ENCODE measurements around the gene ZC3HAV1L. TPM values are rescaled to one million over a fixed set of nuclear protein-coding genes. Genes with fewer than 3 reads are reported as not detected.

The ZC3HAV1L gene
- total and polyA plus RNA-seq, 2 of the 13 experiments (the other 11 are each of a cell fraction or from before 2014, with no cell fraction given): 8.4 to 11.1 TPM

GRCh38 chr7:139068544-139069399 lies 32.9 kb upstream of the ZC3HAV1L start:
- in situ Hi-C loops (cut with HindIII; ENCODE audit: extremely low pct_ligation_motif_present, low pct_unique_long_range_greater_than_20kb): no loop called here
- Histone ChIP-seq H3K4me2 (ENCODE audit: low read depth, low read length) (no peak overlapping the region), H3K27me3 (ENCODE audit: control insufficient read depth in 1 of 2, insufficient read depth in 2 of 2, low read length in 2 of 2) (no peaks in the 10 kb centered on the region), H3K9ac (ENCODE audit: insufficient read depth, low read depth, low read length) (no peak overlapping the region), H3K9me3 (ENCODE audit: low read length) (no peaks in the 10 kb centered on the region), H4K20me1 (ENCODE audit: insufficient read depth, low read length) (no peaks in the 10 kb centered on the region), H2AFZ (ENCODE audit: low read length) (no peak overlapping the region), H3K4me1 (ENCODE audit: insufficient read depth, low read length) (no peaks in the 10 kb centered on the region), H3K4me3 (replicated peaks in 1 of 3; ENCODE audit: insufficient read depth in 1 of 3, low read depth in 2 of 3, low read length in 3 of 3) (no peak overlapping the region), H3K36me3 (replicated peaks in 1 of 2; ENCODE audit: control insufficient read depth in 1 of 2, insufficient read depth in 2 of 2, low read length in 2 of 2) (peaks cover 22 to 69% of the 10 kb centered on the region in 2 experiments), H3K27ac (ENCODE audit: extremely low read length, insufficient read depth, low read length) (no peak overlapping the region), H3K79me2 (ENCODE audit: insufficient read depth, low read length) (no peaks in the 10 kb centered on the region)
- WGBS (ENCODE audit: low lambda C conversion rate): 96% methylated on average over 7 of the region's 9 CpGs
- intact Hi-C loops (cut with micrococcal nuclease; ENCODE audit: unreplicated experiment): no loop called here
- FAIRE-seq (no peak), ATAC-seq (peak; percentile 39; the same call in 2 of the 3 replicates), DNase-seq (ENCODE audit: low spot score) (no peak)
- no TSS peak for BruUV-seq (replicated peaks)
- TF ChIP-seq GMEB1 (CRISPR knock-in tag; IDR thresholded peaks at IDR 0.05; ENCODE audit: borderline replicate concordance): no peak
- no peak for TF ChIP-seq TEAD3 (CRISPR knock-in tag; optimal IDR thresholded peaks at IDR 0.05; ENCODE audit: borderline replicate concordance)
- no peak for TF ChIP-seq ARHGAP35 (CRISPR knock-in tag; IDR thresholded peaks at IDR 0.05; ENCODE audit: borderline replicate concordance)
- TF ChIP-seq CEBPB (IDR thresholded peaks at IDR 0.05; ENCODE audit: borderline replicate concordance, low read depth, low read length): 0 out of 2 replicates have a peak, but pooled peaks have one; percentile 1
- POLR2A ChIA-PET: no interaction called here
- CTCF ChIA-PET (ENCODE audit: low intra/inter-chr PET ratio, low total read pairs): no interaction called here

DNA sequence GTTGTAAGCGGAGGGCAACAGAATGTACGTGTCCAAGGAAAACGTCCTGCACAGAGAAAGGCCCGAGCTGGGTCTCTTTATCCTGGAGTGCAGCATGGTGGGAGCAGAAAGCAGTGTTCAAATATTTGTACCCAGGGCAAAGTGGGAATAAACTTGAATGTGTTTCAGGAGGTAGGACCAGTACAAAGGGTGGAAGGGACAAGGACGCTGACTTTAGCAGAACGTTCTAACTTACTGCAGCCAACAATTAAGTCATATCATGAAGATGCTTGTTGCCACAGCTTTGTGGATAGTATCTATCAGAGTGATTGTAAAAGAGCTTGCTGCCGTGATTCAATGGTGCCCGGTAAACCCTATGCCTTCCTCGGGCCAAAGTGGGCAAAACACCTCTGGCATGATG lies 30.5 kb upstream of the ZC3HAV1L start:
- DNase-seq (ENCODE audit: low spot score) (no peak), ATAC-seq (no peak), FAIRE-seq (no peak)
- peaks cover 24 to 68% of the 10 kb centered on the region in 2 experiments for H3K36me3 ChIP-seq (replicated peaks in 1 of 2; ENCODE audit: control insufficient read depth in 1 of 2, insufficient read depth in 2 of 2, low read length in 2 of 2)
- no peak for TF ChIP-seq ZNF12 (CRISPR knock-in tag; IDR thresholded peaks at IDR 0.05)
- TF ChIP-seq CCDC6 (CRISPR knock-in tag; IDR thresholded peaks at IDR 0.05): no peak
- no TSS peak for BruUV-seq (replicated peaks)
- H3K9ac ChIP-seq (ENCODE audit: insufficient read depth, low read depth, low read length): no peak overlapping the region
- no peaks in the 10 kb centered on the region for H3K79me2 ChIP-seq (ENCODE audit: insufficient read depth, low read length)
- H3K4me3 ChIP-seq (replicated peaks in 1 of 3; ENCODE audit: insufficient read depth in 1 of 3, low read depth in 2 of 3, low read length in 3 of 3): no peak overlapping the region
- H3K27me3 ChIP-seq (ENCODE audit: control insufficient read depth in 1 of 2, insufficient read depth in 2 of 2, low read length in 2 of 2): no peaks in the 10 kb centered on the region
- in situ Hi-C loops (cut with HindIII; ENCODE audit: extremely low pct_ligation_motif_present, low pct_unique_long_range_greater_than_20kb) (no loop called here), intact Hi-C loops (cut with micrococcal nuclease; ENCODE audit: unreplicated experiment) (no loop called here)
- H3K4me2 ChIP-seq (ENCODE audit: low read depth, low read length): no peak overlapping the region
- no peak overlapping the region for H2AFZ ChIP-seq (ENCODE audit: low read length)
- no peaks in the 10 kb centered on the region for H3K9me3 ChIP-seq (ENCODE audit: low read length)
- ChIA-PET POLR2A (no interaction called here), CTCF (ENCODE audit: low intra/inter-chr PET ratio, low total read pairs) (no interaction called here)
- H3K4me1 ChIP-seq (ENCODE audit: insufficient read depth, low read length): no peaks in the 10 kb centered on the region
- no peaks in the 10 kb centered on the region for H4K20me1 ChIP-seq (ENCODE audit: insufficient read depth, low read length)
- WGBS (ENCODE audit: low lambda C conversion rate): 91% methylated on average over 9 of the region's 9 CpGs
- H3K27ac ChIP-seq (ENCODE audit: extremely low read length, insufficient read depth, low read length): no peak overlapping the region

All from HepG2 (cell line).